Cerebellar nuclear complex (tissue), 1 donor: ENCODE data around the gene DMP1.

ENCODE experiments used
- DNase-seq, 2 experiments: peaks; one replicate each; lab custom pipeline; 2025; lab: John Stamatoyannopoulos, UW

DMP1 gene, protein sequence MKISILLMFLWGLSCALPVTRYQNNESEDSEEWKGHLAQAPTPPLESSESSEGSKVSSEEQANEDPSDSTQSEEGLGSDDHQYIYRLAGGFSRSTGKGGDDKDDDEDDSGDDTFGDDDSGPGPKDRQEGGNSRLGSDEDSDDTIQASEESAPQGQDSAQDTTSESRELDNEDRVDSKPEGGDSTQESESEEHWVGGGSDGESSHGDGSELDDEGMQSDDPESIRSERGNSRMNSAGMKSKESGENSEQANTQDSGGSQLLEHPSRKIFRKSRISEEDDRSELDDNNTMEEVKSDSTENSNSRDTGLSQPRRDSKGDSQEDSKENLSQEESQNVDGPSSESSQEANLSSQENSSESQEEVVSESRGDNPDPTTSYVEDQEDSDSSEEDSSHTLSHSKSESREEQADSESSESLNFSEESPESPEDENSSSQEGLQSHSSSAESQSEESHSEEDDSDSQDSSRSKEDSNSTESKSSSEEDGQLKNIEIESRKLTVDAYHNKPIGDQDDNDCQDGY

DNA sequence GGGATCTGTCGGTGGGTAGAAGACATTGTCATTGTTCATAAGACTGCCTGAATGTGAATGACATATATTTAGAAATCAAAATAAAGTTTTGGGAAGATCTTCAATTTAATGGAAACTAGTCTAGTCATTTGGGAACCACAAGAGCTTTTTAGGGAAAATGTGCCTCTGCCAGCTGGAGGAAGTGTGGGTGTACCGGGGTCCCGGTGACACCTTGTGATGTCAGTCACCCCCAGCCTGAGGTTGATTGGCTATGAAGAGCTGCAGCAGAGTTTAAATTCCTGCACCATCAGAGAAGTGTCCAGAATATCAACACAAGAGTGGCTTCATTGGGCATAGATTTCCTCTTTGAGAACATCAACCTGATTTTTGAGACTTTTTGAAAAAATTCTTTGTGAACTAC is at the start of gene DMP1:
Gene DMP1, plus strand, starts transcription at position 301 of the 400 bp plus-strand sequence. CDS start 6,213 bp downstream, outside the sequence.
- DNase-seq: no peak

- no peak for DNase-seq
Measured at GRCh38 chr4:87601361-87601760, 48.7 kb upstream of the DMP1 start.

DNA sequence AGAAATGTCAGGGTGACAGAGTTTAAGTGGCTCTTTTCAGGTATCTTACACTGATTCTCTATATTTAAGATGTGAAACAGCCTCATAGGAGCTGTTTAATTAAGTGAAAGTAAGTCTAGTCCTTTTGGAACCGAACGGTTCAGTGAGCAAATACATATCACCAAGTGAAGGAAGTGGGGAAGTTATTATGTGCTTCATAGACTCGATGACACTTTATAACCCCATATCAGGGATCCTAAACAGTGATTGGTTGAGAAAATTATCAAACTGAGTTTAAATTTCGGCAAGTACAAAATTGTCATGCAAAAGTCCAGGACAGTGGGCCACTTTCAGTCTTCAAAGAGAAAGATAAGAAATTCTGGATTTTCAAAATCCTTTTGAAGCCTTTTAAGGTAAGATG is 41.9 kb upstream of the DMP1 start, which contains the start of gene DSPP:
Gene DSPP, plus strand, starts transcription at position 301 of the 400 bp plus-strand sequence. CDS start 2,380 bp downstream, outside the sequence.
- DNase-seq: no peak

DNA sequence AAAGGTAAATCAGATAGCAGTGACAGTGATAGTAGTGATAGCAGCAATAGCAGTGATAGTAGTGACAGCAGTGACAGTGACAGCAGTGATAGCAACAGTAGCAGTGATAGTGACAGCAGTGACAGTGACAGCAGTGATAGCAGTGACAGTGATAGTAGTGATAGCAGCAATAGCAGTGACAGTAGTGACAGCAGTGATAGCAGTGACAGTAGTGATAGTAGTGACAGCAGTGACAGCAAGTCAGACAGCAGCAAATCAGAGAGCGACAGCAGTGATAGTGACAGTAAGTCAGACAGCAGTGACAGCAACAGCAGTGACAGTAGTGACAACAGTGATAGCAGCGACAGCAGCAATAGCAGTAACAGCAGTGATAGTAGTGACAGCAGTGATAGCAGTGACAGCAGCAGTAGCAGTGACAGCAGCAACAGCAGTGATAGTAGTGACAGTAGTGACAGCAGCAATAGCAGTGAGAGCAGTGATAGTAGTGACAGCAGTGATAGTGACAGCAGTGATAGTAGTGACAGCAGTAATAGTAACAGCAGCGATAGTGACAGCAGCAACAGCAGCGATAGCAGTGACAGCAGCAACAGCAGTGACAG is 35.7 kb upstream of the DMP1 start:
- no peak for DNase-seq

DNA sequence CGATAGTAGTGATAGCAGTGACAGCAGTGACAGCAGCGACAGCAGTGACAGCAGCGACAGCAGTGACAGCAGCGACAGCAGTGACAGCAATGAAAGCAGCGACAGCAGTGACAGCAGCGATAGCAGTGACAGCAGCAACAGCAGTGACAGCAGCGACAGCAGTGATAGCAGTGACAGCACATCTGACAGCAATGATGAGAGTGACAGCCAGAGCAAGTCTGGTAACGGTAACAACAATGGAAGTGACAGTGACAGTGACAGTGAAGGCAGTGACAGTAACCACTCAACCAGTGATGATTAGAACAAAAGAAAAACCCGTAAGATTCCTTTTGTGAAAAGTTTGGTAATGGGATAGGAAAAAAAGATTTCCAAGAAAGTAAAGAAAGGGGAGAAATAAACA is 33.8 kb upstream of the DMP1 start:
- no peak for DNase-seq

DNA sequence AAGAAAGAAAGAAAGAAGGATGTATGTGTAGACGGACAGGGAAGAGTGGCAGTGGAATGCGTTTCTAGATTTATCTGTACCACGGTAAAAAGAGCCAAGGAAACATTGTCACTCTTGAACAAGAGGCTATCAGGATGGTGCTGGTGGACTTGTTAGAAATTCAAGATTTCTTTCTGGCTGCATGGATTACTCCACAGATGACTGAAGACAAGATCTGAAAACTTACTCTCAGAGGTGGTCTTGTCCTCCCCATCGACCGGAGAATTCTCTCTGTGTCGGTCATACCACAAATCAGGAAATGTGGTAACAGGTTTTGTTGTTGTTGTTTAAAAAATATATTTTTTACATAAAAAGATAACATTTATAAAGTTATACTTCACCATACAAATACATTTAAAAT is 30.0 kb upstream of the DMP1 start:
- no peak for DNase-seq

DNA sequence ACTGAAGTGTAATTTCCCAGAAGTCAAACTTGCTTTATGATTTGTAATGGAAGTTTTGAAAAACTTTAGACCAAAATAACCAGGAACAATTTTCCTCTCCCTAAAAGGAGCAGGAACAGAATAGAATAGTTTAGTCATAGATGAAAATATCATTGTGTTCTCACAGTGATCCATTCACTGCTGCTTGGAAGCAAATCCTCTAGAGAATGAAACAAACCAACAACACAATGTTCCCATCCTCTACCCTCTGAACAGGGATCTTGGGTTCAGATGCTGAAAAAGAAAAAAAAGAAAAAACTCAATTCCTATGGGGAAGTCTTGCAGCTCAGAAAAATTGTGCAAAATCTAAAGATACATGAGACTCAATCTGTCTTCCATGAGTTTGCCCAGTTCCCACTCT is 29.6 kb upstream of the DMP1 start:
- DNase-seq: no peak

GRCh38 chr4:87622303-87622702 is 27.8 kb upstream of the DMP1 start:
- DNase-seq: peak; percentile 62 to 90

GRCh38 chr4:87624698-87625097 is 25.4 kb upstream of the DMP1 start:
- DNase-seq: no peak

GRCh38 chr4:87631668-87632067 is 18.4 kb upstream of the DMP1 start:
- no peak for DNase-seq

GRCh38 chr4:87632469-87632868 is 17.6 kb upstream of the DMP1 start:
- no peak for DNase-seq

GRCh38 chr4:87633243-87633642 is 16.8 kb upstream of the DMP1 start:
- DNase-seq: no peak

DNA sequence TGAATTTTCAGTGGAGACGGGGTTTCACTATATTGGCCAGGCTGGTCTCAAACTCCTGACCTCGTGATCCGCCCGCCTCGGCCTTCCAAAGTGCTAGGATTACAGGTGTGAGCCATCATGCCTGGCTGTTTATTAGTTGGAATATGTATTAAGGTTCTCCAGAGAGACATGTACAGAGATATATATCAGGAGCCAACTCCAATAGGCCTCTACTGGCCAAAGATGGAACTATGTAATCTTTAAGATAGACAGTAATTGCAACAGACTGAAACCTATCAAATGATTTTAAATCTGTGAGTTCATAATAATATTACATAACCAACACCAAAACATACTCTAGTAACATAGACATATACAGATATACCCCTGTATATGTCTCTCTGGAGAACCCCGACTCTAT is 5.8 kb upstream of the DMP1 start:
- no peak for DNase-seq

DNA sequence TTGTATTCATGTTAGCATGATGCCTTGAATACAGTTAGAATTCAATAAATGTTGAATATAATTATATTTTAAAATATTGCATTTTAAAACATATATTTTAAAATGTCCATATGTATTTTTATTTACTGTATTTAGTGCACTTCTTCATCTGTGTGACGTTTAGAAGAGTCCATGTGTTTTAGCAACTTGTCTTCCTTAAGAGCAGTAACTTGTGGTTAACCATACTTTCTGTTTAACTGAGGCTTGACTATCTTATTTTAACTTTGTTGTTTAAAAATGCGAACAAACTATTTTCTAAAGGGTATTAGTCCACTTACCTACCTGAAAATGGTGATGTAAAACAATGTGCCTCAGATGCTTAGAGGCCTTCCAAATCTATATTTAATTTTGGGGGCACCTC is 858 bp downstream of the DMP1 start:
- no peak for DNase-seq

DNA sequence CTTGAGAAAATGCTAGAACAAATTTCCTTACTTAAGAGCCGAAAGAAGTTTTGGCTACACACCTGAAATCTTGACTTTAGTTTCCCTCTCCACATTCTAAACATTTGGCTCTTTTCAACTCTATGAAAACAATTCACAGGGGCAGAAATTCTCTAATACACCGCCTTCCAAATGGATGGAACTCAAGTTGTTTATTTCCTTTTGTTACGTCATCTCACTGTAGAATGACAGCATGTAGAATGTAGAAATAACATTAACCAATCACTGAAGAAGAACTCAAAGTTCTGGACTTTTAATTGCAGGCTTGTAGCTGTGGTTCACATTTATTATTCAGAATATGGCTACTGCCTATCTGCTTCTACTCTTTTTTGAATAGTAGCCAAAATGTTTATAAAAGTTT is 1.9 kb downstream of the DMP1 start:
- DNase-seq: no peak

GRCh38 chr4:87654487-87655044 is 4.5 kb downstream of the DMP1 start:
- DNase-seq: no peak

GRCh38 chr4:87657525-87657924 is 7.4 kb downstream of the DMP1 start:
- no peak for DNase-seq

DNA sequence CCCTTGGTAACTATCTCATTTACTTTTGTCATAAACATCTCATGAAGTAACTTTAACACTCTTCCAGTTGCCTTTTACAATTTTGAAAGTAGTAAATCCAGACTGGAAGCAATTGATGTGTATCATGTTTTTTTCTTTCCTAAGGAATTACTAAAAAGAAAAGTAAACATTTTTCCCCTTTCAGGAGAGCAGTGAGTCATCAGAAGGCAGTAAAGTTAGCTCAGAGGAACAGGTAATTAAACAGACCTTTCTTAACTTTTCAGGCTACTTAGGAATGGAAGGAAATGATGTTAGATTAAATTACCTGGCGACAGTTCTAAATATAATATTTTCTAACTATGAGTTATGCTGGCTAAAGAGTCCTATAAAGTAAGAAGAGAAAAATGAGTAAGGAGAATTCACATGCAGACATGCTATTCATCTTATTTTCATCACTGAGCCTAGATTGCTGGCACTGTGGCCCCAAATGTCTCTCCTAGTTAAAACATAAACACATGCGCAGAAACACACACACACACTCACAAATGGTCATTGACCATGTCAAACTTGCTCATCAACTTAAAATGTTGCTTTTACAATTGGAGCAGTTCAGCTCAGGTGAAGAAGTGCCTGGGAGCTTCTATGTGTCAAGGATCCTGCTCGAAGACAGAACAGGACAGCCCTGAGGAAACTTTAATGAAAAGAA is 9.3 kb downstream of the DMP1 start:
- no peak for DNase-seq

DNA sequence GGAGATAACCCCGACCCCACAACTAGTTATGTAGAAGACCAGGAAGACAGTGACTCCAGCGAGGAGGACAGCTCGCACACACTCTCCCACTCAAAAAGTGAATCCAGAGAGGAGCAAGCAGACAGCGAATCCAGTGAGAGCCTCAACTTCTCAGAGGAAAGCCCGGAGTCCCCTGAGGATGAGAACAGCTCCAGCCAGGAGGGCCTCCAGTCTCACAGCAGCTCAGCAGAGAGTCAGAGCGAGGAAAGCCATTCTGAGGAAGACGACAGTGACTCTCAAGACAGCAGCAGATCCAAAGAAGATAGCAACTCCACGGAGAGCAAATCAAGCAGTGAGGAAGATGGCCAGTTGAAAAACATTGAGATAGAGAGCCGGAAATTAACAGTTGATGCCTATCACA is 12.8 kb downstream of the DMP1 start:
- no peak for DNase-seq

- DNase-seq: no peak
Measured at GRCh38 chr4:87669373-87669772, 19.3 kb downstream of the DMP1 start.

DNA sequence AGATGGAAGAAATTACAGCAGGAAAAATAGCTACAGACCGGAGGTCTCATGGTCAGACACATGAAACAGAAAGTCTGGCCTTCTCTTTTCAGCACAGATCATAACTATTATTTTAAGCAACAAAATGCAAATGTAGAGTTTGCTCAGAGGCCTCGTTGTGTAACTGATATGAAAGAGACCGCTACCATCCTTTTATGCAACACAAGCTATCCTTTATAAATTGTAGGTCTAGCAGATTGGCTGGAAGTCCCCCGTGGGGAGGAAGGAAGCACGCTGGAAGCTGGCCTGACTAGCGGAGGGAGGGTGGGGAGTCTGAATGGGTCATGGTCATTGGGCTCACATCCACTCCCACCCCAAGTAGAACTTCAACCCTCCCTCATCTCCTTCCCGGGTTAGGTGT is 27.7 kb downstream of the DMP1 start:
- peak; percentile 12 to 18 for DNase-seq

GRCh38 chr4:87679449-87680169 is 29.5 kb downstream of the DMP1 start:
- peak; percentile 41 to 59 for DNase-seq
